Activated CD4-positive, alpha-beta T cell treated with anti-CD3 and anti-CD28 coated beads for 36 hours (primary cell): Measurements from ENCODE around the gene FIZ1. TPM values are rescaled to one million over a fixed set of nuclear protein-coding genes. Genes with fewer than 3 reads are reported as not detected.
"Not testable (repeated sequence)": the region's sequence is repeated elsewhere in the genome, so short reads cannot be mapped to it uniquely, and the experiment has no call there.

Source experiments
- ATAC-seq: fragments of 200-7000 bp; cut with Tn5 transposase; one replicate; pipeline ENCODE4 v1.10.0; 2021; ENCODE audit warnings: mild to moderate bottlenecking, moderate library complexity
- CTCF ChIA-PET: fragments of 350-600 bp; sonication (Branson Sonifier 250); formaldehyde crosslinking; loops from one replicate; lab custom pipeline; 2021; ENCODE audit warnings: antibody characterized with exemption; lab: Charles Lee
- POLR2A ChIA-PET: fragments of 350-600 bp; sonication (Branson Sonifier 250); formaldehyde crosslinking; loops from one replicate; lab custom pipeline; 2021; ENCODE audit warnings: antibody characterized with exemption, inconsistent platforms; lab: Charles Lee
- DNase-seq: peaks from one replicate; pipeline ENCODE4 v3.0.0-alpha.2; 2020
- H3K27ac Mint-ChIP-seq: one replicate; pipeline ENCODE4 v1.8.0; 2021; ENCODE audit warnings: mixed read lengths
- H3K27me3 Mint-ChIP-seq: one replicate; pipeline ENCODE4 v1.8.0; 2021; ENCODE audit warnings: mixed read lengths
- H3K36me3 Mint-ChIP-seq: one replicate; pipeline ENCODE4 v1.8.0; 2021; ENCODE audit warnings: low read depth, mixed read lengths
- H3K4me1 Mint-ChIP-seq: one replicate; pipeline ENCODE4 v1.8.0; 2021; ENCODE audit warnings: mixed read lengths
- H3K4me3 Mint-ChIP-seq: one replicate; pipeline ENCODE4 v1.8.0; 2021; ENCODE audit warnings: mild to moderate bottlenecking, moderate library complexity, mixed read lengths
- H3K9me3 Mint-ChIP-seq: one replicate; pipeline ENCODE4 v1.8.0; 2021; ENCODE audit warnings: low read depth, mixed read lengths
- intact Hi-C, 2 experiments: fragments of 100-400 bp; cut with DNase I in 1 of 2; cut with micrococcal nuclease in 1 of 2; formaldehyde crosslinking; loops; one replicate each; pipeline versions ENCODE4 v1.14.2 to v1.15.1; 2022 to 2024; cut with DNase I, micrococcal nuclease
- total RNA-seq, 2 experiments: library from RNA; stranded (reverse); gene quantifications; one replicate each; pipeline ENCODE4 v1.2.3, GENCODE V29; 2021

FIZ1 gene
- total RNA-seq, 2 experiments from 2014 or later: 13.6 to 14.7 TPM

GRCh38 chr19:55578761-55579747 is 20.3 kb downstream of the FIZ1 start:
- Mint-ChIP-seq H3K27ac (peak overlapping the region; percentile 78), H3K4me1 (peaks cover 18% of the 10 kb centered on the region), H3K9me3 (no peaks in the 10 kb centered on the region), H3K27me3 (no peaks in the 10 kb centered on the region), H3K4me3 (peak overlapping the region; percentile 83), H3K36me3 (peaks cover 19% of the 10 kb centered on the region)
- ATAC-seq (no peak), DNase-seq (no peak)
- intact Hi-C loops: no loop called here
- ChIA-PET POLR2A (no interaction called here), CTCF (interaction anchor here (0.5 kb wide), 1 partner anchor 13 kb away, joined by 4 read pairs; no protein-coding TSS in a partner anchor)

GRCh38 chr19:55578031-55578760 is 21.1 kb downstream of the FIZ1 start:
- POLR2A ChIA-PET: no interaction called here

GRCh38 chr19:55576746-55577145 is 22.6 kb downstream of the FIZ1 start:
- Mint-ChIP-seq H3K27me3 (no peaks in the 10 kb centered on the region), H3K9me3 (no peaks in the 10 kb centered on the region), H3K27ac (no peak overlapping the region), H3K36me3 (peaks cover 19% of the 10 kb centered on the region), H3K4me3 (no peak overlapping the region), H3K4me1 (peaks cover 13% of the 10 kb centered on the region)
- DNase-seq (no peak), ATAC-seq (no peak)
- ChIA-PET CTCF (interaction anchor here (0.6 to 0.8 kb wide), 2 partner anchors 56 to 1519 kb away, joined by 3 to 4 read pairs; no protein-coding TSS in a partner anchor), POLR2A (no interaction called here)
- intact Hi-C loops: no loop called here

More at GRCh38 chr19:55578031-55578760, 21.1 kb downstream of the FIZ1 start:
- H3K4me3 Mint-ChIP-seq: no peak overlapping the region
- intact Hi-C loops: no loop called here
- DNase-seq (no peak), ATAC-seq (no peak)
- H3K27ac Mint-ChIP-seq: no peak overlapping the region
- no peaks in the 10 kb centered on the region for H3K27me3 Mint-ChIP-seq
- CTCF ChIA-PET: no interaction called here
- H3K36me3 Mint-ChIP-seq: peaks cover 19% of the 10 kb centered on the region
- H3K4me1 Mint-ChIP-seq: peaks cover 18% of the 10 kb centered on the region
- no peaks in the 10 kb centered on the region for H3K9me3 Mint-ChIP-seq

DNA sequence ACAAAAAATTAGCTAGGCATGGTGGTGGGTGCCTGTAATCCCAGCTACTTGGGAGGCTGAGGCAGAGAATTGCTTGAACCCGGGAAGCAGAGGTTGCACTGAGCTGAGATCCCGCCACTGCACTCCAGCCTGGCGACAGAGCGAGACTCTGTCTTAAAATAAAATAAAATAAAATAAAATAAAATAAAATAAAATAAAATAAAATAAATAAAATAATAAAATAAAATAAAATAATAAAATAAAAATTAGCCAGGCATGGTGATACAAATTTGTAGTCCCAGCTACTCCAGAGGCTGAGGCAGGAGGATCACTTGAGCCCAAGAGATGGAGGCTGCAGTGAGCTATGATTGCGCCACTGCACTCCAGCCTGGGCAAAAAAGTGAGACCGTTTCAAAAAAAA is 25.4 kb downstream of the FIZ1 start:
- ChIA-PET CTCF (interaction anchor here (0.8 to 1.1 kb wide), 3 partner anchors 9 to 14 kb away, joined by 3 to 5 read pairs (median 4); no protein-coding TSS in a partner anchor), POLR2A (interaction anchor here (0.6 kb wide), 1 partner anchor 12 kb away, joined by 4 read pairs; no protein-coding TSS in a partner anchor)
- H3K27ac Mint-ChIP-seq, intact Hi-C loops, H3K4me1 Mint-ChIP-seq, H3K4me3 Mint-ChIP-seq, H3K9me3 Mint-ChIP-seq, ATAC-seq, DNase-seq, H3K27me3 Mint-ChIP-seq: not testable (repeated sequence)
- peaks cover 12% of the 10 kb centered on the region for H3K36me3 Mint-ChIP-seq

GRCh38 chr19:55569477-55569876 is 29.8 kb downstream of the FIZ1 start:
- H3K9me3 Mint-ChIP-seq, POLR2A ChIA-PET, intact Hi-C loops, H3K27ac Mint-ChIP-seq, DNase-seq, H3K4me3 Mint-ChIP-seq, ATAC-seq, H3K27me3 Mint-ChIP-seq, H3K4me1 Mint-ChIP-seq, H3K36me3 Mint-ChIP-seq: not testable (repeated sequence)
- CTCF ChIA-PET: interaction anchor here (0.5 to 1.1 kb wide), 2 partner anchors 62 to 481 kb away, joined by 3 read pairs; no protein-coding TSS in a partner anchor

DNA sequence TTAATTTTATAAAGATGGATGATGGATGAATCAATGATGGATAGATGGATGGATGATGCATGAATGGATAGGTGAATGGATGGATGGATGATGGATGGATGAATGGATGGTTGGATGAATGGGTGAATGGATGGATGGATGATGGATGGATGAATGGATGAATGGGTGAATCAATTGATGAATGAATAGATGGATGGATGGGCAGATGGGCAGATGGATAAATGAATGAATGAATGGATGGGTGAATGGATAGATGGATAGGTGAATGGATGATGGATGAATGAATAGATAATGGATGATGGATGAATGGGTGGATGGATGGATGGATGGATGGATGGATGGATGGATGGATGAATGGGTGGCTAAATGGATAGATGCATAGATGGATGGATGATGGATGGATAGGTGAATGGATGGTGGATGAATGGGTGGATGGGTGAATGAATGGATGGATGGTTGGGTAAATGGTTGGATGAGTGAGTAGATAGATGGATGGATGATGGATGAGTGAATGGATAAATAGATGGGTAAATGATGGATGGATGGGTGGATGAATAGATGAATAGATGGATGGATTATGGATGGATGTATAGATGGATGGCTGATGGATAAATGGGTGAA is 31.5 kb downstream of the FIZ1 start:
- DNase-seq (no peak), ATAC-seq (no peak)
- CTCF ChIA-PET: no interaction called here
- Mint-ChIP-seq H3K27me3 (peaks cover 5% of the 10 kb centered on the region), H3K4me1 (no peaks in the 10 kb centered on the region), H3K9me3 (no peaks in the 10 kb centered on the region), H3K36me3 (no peaks in the 10 kb centered on the region), H3K27ac (no peak overlapping the region), H3K4me3 (no peak overlapping the region)
- intact Hi-C loops: no loop called here
- POLR2A ChIA-PET: no interaction called here

DNA sequence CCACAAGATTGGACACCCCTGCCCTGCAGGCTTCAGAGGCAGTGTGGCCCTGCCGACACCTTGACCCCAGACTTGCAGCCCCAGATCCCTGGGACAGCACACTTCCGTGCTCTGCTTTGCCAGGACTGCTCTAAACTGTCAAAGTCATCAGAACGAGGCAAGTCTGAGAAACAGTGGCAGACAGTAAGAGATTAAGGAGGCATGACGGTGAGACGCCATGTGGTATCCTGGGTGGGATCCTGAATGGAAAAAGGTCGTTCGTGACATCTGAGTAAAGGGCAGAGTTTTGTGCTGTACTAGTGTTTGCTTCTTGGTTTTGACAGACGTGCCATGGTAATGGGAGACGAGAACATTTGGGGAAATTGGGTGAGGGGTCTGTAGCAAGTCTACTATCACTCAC is 32.5 kb downstream of the FIZ1 start:
- POLR2A ChIA-PET: no interaction called here
- no peak overlapping the region for H3K4me3 Mint-ChIP-seq
- H3K27me3 Mint-ChIP-seq: peaks cover 5% of the 10 kb centered on the region
- no peak overlapping the region for H3K27ac Mint-ChIP-seq
- intact Hi-C loops: no loop called here
- CTCF ChIA-PET: no interaction called here
- ATAC-seq (no peak), DNase-seq (no peak)
- no peaks in the 10 kb centered on the region for H3K36me3 Mint-ChIP-seq
- H3K9me3 Mint-ChIP-seq: no peaks in the 10 kb centered on the region
- H3K4me1 Mint-ChIP-seq: no peaks in the 10 kb centered on the region

GRCh38 chr19:55563261-55563690 is 36.0 kb downstream of the FIZ1 start:
- ChIA-PET CTCF (no interaction called here), POLR2A (no interaction called here)
- H3K4me1 Mint-ChIP-seq: no peaks in the 10 kb centered on the region
- peaks cover 7% of the 10 kb centered on the region for H3K27me3 Mint-ChIP-seq
- no peaks in the 10 kb centered on the region for H3K9me3 Mint-ChIP-seq
- DNase-seq (no peak), ATAC-seq (no peak)
- no peak overlapping the region for H3K4me3 Mint-ChIP-seq
- no peaks in the 10 kb centered on the region for H3K36me3 Mint-ChIP-seq
- no peak overlapping the region for H3K27ac Mint-ChIP-seq
- intact Hi-C loops: no loop called here

- DNase-seq: no peak
- no peaks in the 10 kb centered on the region for H3K9me3 Mint-ChIP-seq
- no peaks in the 10 kb centered on the region for H3K36me3 Mint-ChIP-seq
- intact Hi-C loops: no loop called here
- no peak overlapping the region for H3K4me3 Mint-ChIP-seq
- POLR2A ChIA-PET: no interaction called here
- peaks cover 2% of the 10 kb centered on the region for H3K27me3 Mint-ChIP-seq
- H3K27ac Mint-ChIP-seq: no peak overlapping the region
- CTCF ChIA-PET: no interaction called here
- ATAC-seq: no peak
- no peaks in the 10 kb centered on the region for H3K4me1 Mint-ChIP-seq
Measured at GRCh38 chr19:55559684-55560083, 39.6 kb downstream of the FIZ1 start.

- H3K27ac Mint-ChIP-seq: no peak overlapping the region
- peaks cover 3% of the 10 kb centered on the region for H3K27me3 Mint-ChIP-seq
- DNase-seq (no peak), ATAC-seq (no peak)
- no peak overlapping the region for H3K4me3 Mint-ChIP-seq
- intact Hi-C loops: no loop called here
- POLR2A ChIA-PET: no interaction called here
- no peaks in the 10 kb centered on the region for H3K36me3 Mint-ChIP-seq
- no peaks in the 10 kb centered on the region for H3K4me1 Mint-ChIP-seq
- CTCF ChIA-PET: interaction anchor here (0.8 kb wide), 1 partner anchor 356 kb away, joined by 3 read pairs; no protein-coding TSS in a partner anchor
- no peaks in the 10 kb centered on the region for H3K9me3 Mint-ChIP-seq
Measured at GRCh38 chr19:55554741-55555152, 44.6 kb downstream of the FIZ1 start.

DNA sequence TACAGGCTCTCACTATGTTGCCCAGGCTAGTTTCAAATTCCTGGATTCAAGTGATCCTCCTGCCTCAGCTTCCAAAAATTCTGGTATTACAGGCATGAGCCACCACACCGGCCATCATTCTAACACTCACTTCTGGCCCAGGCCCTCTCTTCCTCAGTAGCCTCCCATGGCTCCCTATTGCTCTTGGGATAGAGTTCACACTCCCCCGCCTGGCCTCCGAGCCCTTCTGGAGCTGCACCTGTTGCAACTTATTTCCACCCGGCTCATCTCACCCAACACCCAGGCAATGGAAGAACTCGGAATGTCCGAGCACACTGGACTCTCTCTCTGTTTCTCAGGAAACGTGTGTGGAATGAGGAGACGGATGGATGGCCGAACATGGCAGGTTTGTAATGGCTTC is 45.0 kb downstream of the FIZ1 start:
- ChIA-PET POLR2A (no interaction called here), CTCF (interaction anchor here (0.8 kb wide), 1 partner anchor 356 kb away, joined by 3 read pairs; no protein-coding TSS in a partner anchor)
- intact Hi-C loops: no loop called here
- Mint-ChIP-seq H3K4me1 (no peaks in the 10 kb centered on the region), H3K36me3 (no peaks in the 10 kb centered on the region), H3K27me3 (peaks cover 3% of the 10 kb centered on the region), H3K27ac (no peak overlapping the region), H3K9me3 (no peaks in the 10 kb centered on the region), H3K4me3 (no peak overlapping the region)
- ATAC-seq: no peak
- no peak for DNase-seq
